T-helper 9 cell (primary cell): ENCODE results near the gene CFAP43.

Source experiments
- DNase-seq: peaks from one replicate; pipeline ENCODE4 v3.0.0-alpha.2; 2020

CFAP43 gene

DNA sequence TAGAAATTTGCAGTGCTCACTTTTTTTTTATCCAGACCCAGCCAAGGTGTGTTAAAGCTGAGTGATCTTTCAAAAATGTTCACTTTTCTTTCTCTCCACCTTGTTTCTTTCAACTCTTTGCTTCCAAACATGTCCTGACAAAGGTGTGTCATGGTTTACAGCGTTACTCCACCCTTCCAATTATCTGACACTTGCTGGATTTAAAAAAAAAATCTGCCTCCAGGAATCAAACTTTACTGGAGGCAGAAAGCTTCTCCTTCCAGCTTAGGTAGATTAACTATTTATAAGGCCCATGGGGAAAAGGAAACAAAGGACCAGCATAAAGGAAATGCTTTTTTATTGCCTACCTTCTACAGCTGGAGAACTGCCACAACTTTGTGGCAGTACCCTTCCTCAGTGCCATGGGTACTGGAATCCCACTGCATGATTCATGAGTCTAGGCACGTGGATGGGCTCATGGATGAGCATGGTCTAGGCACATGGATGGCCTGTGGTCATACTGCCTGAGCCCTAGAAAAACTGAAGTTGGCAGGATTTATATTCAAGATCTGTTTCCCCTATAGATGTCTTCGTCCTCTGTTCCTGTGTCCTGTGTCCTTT, 146.3 kb downstream of the CFAP43 start, which contains the start of gene COL17A1:
Gene COL17A1, minus strand, starts transcription at position 80 of the 600 bp plus-strand sequence. CDS start 5,207 bp downstream, outside the sequence.
- no peak for DNase-seq

DNA sequence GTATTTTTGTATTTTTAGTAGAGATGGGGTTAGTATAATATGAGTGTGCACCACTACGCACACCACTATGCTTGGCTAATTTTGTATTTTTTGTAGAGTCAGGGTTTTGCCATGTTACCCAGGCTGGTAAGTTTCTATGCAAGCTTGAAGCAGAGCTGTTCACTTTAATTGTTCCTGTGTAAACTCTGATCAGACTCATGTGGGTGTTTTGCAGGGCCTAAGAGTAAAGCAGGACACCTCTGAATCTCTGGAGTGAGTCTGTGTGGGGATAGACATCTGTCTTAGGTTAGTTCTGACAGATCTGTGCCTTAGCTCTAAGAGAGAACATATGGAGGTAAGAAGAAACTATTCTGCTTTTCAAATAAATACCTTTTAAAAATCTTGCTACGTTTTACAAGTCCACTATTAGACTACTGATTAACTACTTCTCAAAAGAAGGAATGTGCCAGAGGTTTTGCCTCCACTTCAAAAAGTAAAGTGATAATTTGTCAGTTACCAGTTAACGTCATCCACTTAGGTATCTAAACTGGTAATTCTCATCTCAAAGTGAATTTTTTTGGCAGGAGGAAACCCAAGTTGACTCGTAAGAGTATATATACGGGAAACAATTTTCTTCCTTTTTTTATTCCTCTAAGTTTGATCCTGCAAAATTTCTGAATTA, 147.6 kb downstream of the CFAP43 start:
- no peak for DNase-seq

DNA sequence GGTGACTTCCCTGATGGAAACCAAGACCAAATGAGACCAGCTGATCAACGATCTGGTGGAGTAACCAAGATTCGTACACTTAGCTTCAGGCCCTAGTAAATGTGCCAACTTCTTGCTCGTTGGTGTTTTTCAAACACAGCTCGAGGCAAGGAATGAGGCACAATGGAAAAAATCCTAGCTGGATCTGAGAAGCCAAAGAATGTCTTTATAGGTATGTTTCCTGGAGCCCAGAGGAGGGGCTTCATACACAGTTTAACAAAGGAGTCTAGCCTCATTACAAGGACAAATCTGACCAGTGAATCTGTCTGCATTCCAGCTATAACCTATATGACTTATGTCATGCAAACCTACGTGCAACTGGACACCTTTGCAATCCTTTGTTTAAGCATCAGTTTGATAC, 150.2 kb downstream of the CFAP43 start:
- DNase-seq, result no peak

DNA sequence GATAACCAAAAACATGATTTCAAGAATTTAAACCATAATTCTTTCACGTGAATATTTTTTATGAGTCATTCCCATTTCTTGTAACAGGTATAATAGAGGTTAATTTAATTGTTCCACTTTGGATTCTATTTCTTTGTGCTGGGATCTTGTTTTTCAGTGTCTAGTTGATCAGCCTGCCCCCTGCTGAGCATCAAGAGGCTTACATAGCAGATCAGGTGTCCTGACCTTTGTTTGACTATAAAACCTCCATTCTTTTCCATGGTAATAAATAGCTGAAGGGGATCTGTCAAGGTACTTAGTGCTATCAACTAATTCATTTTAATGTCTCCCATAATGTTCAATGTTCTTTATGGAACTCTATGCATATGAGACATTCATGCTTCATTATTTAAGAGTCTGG, 151.4 kb downstream of the CFAP43 start:
- DNase-seq, result no peak
